Midbrain (tissue), 1 donor: Measurements from ENCODE around the gene SYN1.

Experiments
- DNase-seq: peaks from one replicate; lab custom pipeline; 2025; lab: John Stamatoyannopoulos, UW

Gene SYN1

GRCh38 chrX:47595716-47596251 is 23.9 kb downstream of the SYN1 start:
- DNase-seq: no peak

- DNase-seq: no peak
Measured at GRCh38 chrX:47593522-47593921, 26.1 kb downstream of the SYN1 start.

GRCh38 chrX:47590984-47591383 is 28.7 kb downstream of the SYN1 start:
- no peak for DNase-seq

GRCh38 chrX:47587906-47588735 is 31.5 kb downstream of the SYN1 start:
- DNase-seq: no peak

- no peak for DNase-seq
Measured at GRCh38 chrX:47587091-47587891, 32.4 kb downstream of the SYN1 start.

GRCh38 chrX:47586043-47586787 is 33.4 kb downstream of the SYN1 start:
- DNase-seq: no peak

GRCh38 chrX:47585273-47585672 is 34.4 kb downstream of the SYN1 start:
- no peak for DNase-seq

- DNase-seq: no peak
Measured at GRCh38 chrX:47584714-47585113, 34.9 kb downstream of the SYN1 start.

GRCh38 chrX:47583240-47583861 is 36.3 kb downstream of the SYN1 start:
- no peak for DNase-seq

- DNase-seq: no peak
Measured at GRCh38 chrX:47581731-47582647, 37.7 kb downstream of the SYN1 start, which contains the start of gene TIMP1. Gene TIMP1 (plus strand): TSS chrX:47582436. CDS start chrX:47583416, 980 bp downstream.

GRCh38 chrX:47579537-47579936 is 40.1 kb downstream of the SYN1 start:
- DNase-seq: no peak

GRCh38 chrX:47578692-47579091 is 41.0 kb downstream of the SYN1 start:
- no peak for DNase-seq

- no peak for DNase-seq
Measured at GRCh38 chrX:47577901-47578300, 41.8 kb downstream of the SYN1 start.

- no peak for DNase-seq
Measured at GRCh38 chrX:47577424-47577823, 42.2 kb downstream of the SYN1 start.

GRCh38 chrX:47576021-47576898 is 43.4 kb downstream of the SYN1 start:
- DNase-seq: no peak

- no peak for DNase-seq
Measured at GRCh38 chrX:47574547-47575301, 44.9 kb downstream of the SYN1 start.

- no peak for DNase-seq
Measured at GRCh38 chrX:47574076-47574546, 45.5 kb downstream of the SYN1 start.

- DNase-seq: no peak
Measured at GRCh38 chrX:47573341-47574075, 46.1 kb downstream of the SYN1 start.
